ENCODE data around the gene ST7L.

GRCh38 chr1:112524986-112525385, 94.0 kb downstream of the ST7L start:
- TF ChIP-seq FOXK2 (IDR thresholded peaks at IDR 0.05) = no peak
- TF ChIP-seq TARDBP (IDR thresholded peaks at IDR 0.05) = no peak
- TF ChIP-seq SP1 (IDR thresholded peaks at IDR 0.05) = no peak
- no peak for TF ChIP-seq HDGF (IDR thresholded peaks at IDR 0.05; ENCODE audit: borderline replicate concordance)
- TF ChIP-seq BHLHE40 (IDR thresholded peaks at IDR 0.05; ENCODE audit: borderline replicate concordance) = no peak
- no peak for TF ChIP-seq ARNT (IDR thresholded peaks at IDR 0.05)
- no peak for TF ChIP-seq L3MBTL2 (conservative IDR thresholded peaks at IDR 0.05)

Measured in HEK293T (cell line).